ENCODE results near the gene CAMTA1.

CAMTA1 gene

DNA sequence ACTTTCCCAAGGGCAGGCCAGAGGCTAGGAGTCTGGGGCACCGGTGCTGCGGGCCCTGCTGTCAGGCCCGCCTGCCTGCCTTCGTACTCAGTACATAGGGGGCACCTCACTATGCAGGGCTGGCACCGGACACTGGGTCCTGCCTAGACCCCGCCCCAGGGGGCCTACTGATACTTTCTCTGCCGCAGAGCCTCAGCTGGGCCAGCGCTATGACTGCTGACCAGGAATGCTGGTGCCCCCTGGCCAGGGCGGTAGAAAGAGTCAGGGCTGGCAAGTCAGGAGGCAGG, 857.1 kb downstream of the CAMTA1 start:
- DNase-seq, result no peak

DNA sequence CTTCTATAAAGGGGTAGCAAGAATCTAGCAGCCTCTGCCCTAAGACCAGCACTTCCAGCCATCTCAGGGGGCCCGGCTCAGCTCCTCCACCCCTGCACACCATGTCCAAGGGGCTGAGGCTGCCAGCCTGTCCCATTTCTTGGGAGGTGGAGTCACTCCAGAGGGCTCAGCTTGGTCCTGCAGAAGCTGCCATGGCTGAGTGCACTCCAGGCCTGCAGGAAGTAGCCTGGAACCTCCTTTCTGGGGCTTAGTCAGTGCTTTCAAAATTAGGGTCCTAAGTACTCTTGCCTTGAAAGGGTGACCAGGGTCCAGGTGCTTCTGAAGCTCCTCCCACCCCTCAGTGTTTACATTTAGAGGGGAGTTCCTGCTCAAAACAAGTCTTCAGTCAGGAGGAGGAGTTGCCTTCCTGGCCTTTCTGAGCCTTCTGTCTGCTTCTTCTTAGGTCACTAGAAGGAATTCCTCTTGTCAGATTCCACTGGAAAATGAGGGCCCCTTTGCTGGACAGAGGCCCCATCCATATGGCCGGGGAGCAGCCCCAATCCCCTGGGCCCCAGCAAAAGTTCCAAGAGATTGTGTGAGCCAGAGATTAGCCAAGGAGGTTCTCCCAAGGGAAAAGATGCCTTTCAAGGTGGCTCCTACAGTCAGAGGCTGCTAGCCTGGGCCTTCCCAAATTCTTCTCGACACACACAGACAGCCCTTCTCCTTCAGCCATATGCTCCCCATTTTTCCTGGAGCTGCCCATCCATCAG, 857.7 kb downstream of the CAMTA1 start:
- DNase-seq, result no peak

DNA sequence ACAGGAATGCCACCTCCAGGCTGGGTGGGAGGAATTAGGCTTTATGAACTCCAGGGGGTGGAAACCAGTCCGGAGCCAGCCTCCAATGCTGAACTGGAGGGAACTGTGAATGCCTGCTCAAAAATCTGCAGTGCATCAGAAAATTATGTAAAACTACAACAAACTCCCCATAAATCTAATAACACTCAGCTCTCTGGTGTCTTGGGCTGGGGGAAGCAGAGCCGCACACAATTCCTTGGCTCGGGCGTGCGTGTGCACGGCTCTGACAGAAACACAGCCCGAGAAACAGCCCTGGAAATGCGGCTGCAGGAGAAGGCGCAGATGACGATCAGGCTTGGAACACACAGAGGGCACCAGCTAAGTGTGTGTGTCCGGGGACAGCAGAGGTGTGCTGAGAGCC, 858.3 kb downstream of the CAMTA1 start:
- DNase-seq, result no peak

- DNase-seq, result no peak
Observed at GRCh38 chr1:7644086-7644485, 858.8 kb downstream of the CAMTA1 start.

- no peak for DNase-seq
Observed at GRCh38 chr1:7644961-7645750, 859.9 kb downstream of the CAMTA1 start.

DNA sequence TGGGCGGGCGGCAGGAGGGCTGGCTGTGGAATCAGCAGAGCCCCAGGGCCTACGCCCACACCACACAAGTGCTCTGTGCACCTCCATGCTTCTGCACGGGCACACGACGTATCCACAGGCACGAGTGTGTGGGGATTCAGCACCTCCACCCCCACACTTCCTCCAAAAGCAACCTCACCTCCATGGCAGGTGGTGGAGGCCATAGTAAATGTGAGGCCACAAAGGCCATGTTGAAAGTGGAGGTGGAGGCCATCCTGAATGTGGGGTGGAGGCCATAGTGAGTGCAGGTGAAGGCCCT, 860.4 kb downstream of the CAMTA1 start:
- DNase-seq, result no peak

- no peak for DNase-seq
Observed at GRCh38 chr1:7646164-7646563, 860.9 kb downstream of the CAMTA1 start.

- DNase-seq, result peak; percentile 86
Observed at GRCh38 chr1:7646981-7647901, 862.0 kb downstream of the CAMTA1 start.

- no peak for DNase-seq
Observed at GRCh38 chr1:7648761-7649384, 863.6 kb downstream of the CAMTA1 start.

DNA sequence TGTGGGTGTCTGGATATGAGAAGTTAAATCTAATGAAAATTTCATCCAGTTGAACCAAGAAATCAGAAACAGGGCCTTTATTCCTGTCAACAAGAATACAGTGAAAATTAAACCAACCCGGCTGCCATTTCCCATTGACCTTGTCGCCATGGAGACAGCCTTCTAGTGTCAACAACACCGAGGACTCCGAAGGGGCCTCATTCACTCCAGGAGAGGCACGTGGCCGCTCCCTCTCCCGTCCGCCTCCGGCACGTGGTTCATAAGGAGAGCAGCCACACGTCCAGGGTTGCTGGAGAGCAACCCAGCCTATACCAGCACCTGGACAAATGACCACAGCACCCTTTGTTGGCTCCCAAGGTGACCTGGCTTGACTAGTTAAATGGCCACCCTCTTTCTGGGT, 865.5 kb downstream of the CAMTA1 start:
- DNase-seq, result no peak

- no peak for DNase-seq
Observed at GRCh38 chr1:7651203-7651602, 865.9 kb downstream of the CAMTA1 start.

GRCh38 chr1:7652061-7652460, 866.8 kb downstream of the CAMTA1 start:
- DNase-seq, result no peak

- DNase-seq, result no peak
Observed at GRCh38 chr1:7652515-7653098, 867.4 kb downstream of the CAMTA1 start.

DNA sequence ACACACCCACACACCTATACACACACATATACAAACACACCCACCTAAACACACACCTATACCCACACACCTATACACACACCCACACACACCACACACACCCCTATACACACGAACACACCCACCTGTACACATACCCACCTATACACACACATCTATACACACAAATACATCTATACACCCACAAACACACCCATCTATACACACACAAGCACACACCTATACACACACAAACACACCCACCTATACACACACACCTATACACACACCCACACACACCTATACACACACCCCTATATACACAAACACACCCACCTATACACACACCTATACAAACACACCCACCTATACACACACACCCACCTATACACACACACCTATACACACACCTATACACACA, 869.5 kb downstream of the CAMTA1 start:
- DNase-seq, result no peak

DNA sequence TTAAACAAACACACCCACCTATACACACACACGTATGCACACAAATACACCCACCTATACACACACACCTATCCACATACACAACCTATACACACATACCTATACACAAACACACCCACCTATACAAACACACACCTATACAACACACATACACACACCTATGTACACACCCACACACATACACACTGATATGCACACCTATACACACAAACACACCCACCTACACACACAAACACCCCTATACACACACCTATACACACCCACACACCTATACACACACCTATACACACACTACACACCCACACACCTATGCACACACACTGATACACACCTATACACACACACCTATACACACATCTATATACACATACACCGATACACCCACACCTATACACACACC, 870.1 kb downstream of the CAMTA1 start:
- DNase-seq, result no peak

GRCh38 chr1:7656557-7657215, 871.4 kb downstream of the CAMTA1 start:
- no peak for DNase-seq

- no peak for DNase-seq
Observed at GRCh38 chr1:7657287-7658016, 872.2 kb downstream of the CAMTA1 start.

DNA sequence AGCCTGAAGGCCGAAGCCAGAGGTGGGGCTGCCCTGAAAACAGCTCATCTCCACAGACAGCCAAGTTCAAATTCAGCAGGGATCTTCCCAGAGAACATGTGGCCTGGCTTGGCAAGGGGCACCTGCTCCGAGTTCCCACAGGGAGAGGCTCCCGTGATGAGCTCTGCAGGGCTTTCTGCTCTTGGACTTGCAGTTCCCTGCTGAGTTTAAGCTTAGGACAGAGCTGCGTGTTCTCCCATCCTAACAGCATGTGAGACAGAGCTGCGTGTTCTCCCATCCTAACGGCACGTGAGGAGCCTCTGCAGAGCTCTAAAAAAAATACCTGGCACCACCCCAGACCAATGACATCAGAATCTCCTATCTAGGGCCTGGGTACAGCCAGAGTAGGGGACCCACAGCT, 872.8 kb downstream of the CAMTA1 start:
- DNase-seq, result no peak

GRCh38 chr1:7659514-7659913, 874.3 kb downstream of the CAMTA1 start:
- DNase-seq, result no peak

- no peak for DNase-seq
Observed at GRCh38 chr1:7663451-7664146, 878.3 kb downstream of the CAMTA1 start.
